HL-60 (cell line): ENCODE measurements around the gene CDK6.

Experiments
- CTCF ChIP-seq: IDR thresholded peaks from one replicate; pipeline ENCODE4 v1.5.1; 2011; ENCODE audit warnings: low read length, control low read depth, inconsistent platforms; ENCODE audit not compliant: insufficient read depth
- REST ChIP-seq: IDR thresholded peaks from 2 replicates; pipeline ENCODE4 v1.6.1; 2012; ENCODE audit warnings: low read depth; ENCODE audit not compliant: insufficient replicate concordance

GRCh38 chr7:92624298-92624996, 211.9 kb downstream of the CDK6 start:
- no peak for TF ChIP-seq CTCF
- TF ChIP-seq REST = no peak
